OCI-LY7 (cell line): ENCODE measurements around the gene HHLA2. TPM values are rescaled to one million over a fixed set of nuclear protein-coding genes. Genes with fewer than 3 reads are reported as not detected.

ENCODE experiments used
- BruUV-seq: library from RNA; stranded (reverse); fragments of 400-500 nt; replicated peaks from 2 replicates; lab custom pipeline; 2021; lab: Mats Ljungman, UMichigan
- CTCF ChIA-PET: fragments of 300-600 bp; sonication (Branson Sonifier 250); formaldehyde crosslinking; loops from one replicate; lab custom pipeline; 2022; ENCODE audit warnings: antibody characterized with exemption; ENCODE audit not compliant: unreplicated experiment; lab: Charles Lee
- POLR2A ChIA-PET: fragments of 300-600 bp; sonication (Branson Sonifier 250); formaldehyde crosslinking; loops from one replicate; lab custom pipeline; 2022; ENCODE audit warnings: antibody characterized with exemption; lab: Charles Lee
- DNase-seq: peaks from one replicate; pipeline ENCODE4 v3.0.0-alpha.2; 2015; ENCODE audit warnings: low spot score
- H2AFZ ChIP-seq: fragments of 200-600 bp; sonication (generic), shearing (Covaris generic); 2 replicates; pipeline ENCODE4 v1.6.1; 2014; ENCODE audit warnings: mild to moderate bottlenecking, antibody characterized with exemption, low read length, moderate library complexity
- H3K27ac ChIP-seq: fragments of 200-600 bp; sonication (generic); 2 replicates; pipeline ENCODE4 v1.5.1; 2014; ENCODE audit warnings: mixed run types, low read depth, mild to moderate bottlenecking, moderate library complexity, low read length, inconsistent platforms; ENCODE audit not compliant: poor library complexity, severe bottlenecking
- H3K36me3 ChIP-seq: fragments of 200-600 bp; sonication (generic); 2 replicates; pipeline ENCODE4 v1.6.1; 2014; ENCODE audit warnings: mild to moderate bottlenecking, antibody characterized with exemption, low read length, moderate library complexity, mixed read lengths; ENCODE audit not compliant: insufficient read depth
- H3K4me1 ChIP-seq: fragments of 200-600 bp; sonication (generic); 2 replicates; pipeline ENCODE4 v1.5.1; 2014; ENCODE audit warnings: mild to moderate bottlenecking, low read length; ENCODE audit not compliant: insufficient read depth, poor library complexity, severe bottlenecking
- H3K4me2 ChIP-seq: fragments of 200-600 bp; sonication (generic); 2 replicates; pipeline ENCODE4 v1.6.1; 2014; ENCODE audit warnings: mild to moderate bottlenecking, low read length
- H3K4me3 ChIP-seq: fragments of 200-600 bp; sonication (generic); 2 replicates; pipeline ENCODE4 v1.5.1; 2014; ENCODE audit warnings: mild to moderate bottlenecking, low read depth, low read length; ENCODE audit not compliant: poor library complexity, severe bottlenecking
- H3K79me2 ChIP-seq: fragments of 200-600 bp; sonication (generic); 2 replicates; pipeline ENCODE4 v1.6.1; 2016; ENCODE audit warnings: low read depth, mild to moderate bottlenecking, low read length, moderate library complexity, mixed read lengths; ENCODE audit not compliant: insufficient read depth
- H3K9me2 ChIP-seq: fragments of 200-600 bp; sonication (generic); 2 replicates; pipeline ENCODE4 v1.6.1; 2016; ENCODE audit warnings: mild to moderate bottlenecking, low read length, mixed read lengths; ENCODE audit not compliant: insufficient read depth
- H3K9me3 ChIP-seq: fragments of 200-600 bp; sonication (generic); 2 replicates; pipeline ENCODE4 v1.6.1; 2014; ENCODE audit warnings: mild to moderate bottlenecking, mixed run types, low read length, mixed read lengths
- H4K20me1 ChIP-seq: fragments of 200-600 bp; sonication (generic); 2 replicates; pipeline ENCODE4 v1.6.1; 2014; ENCODE audit warnings: mild to moderate bottlenecking, antibody characterized with exemption, low read length, moderate library complexity, mixed read lengths; ENCODE audit not compliant: insufficient read depth
- EZH2phosphoT487 ChIP-seq: fragments of 200-600 bp; sonication (generic); IDR thresholded peaks from 2 replicates; pipeline ENCODE4 v1.6.1; 2018; ENCODE audit warnings: low read depth, borderline replicate concordance, mild to moderate bottlenecking, mixed run types, antibody characterized with exemption, low read length, moderate library complexity, mixed read lengths
- intact Hi-C: fragments of 100-400 bp; cut with micrococcal nuclease; formaldehyde crosslinking; loops from one replicate; pipeline ENCODE4 v1.10.0; 2022; ENCODE audit not compliant: unreplicated experiment
- total RNA-seq, 2 experiments: library from RNA; depleted of rRNA in 1 of 2; stranded (reverse); fragments of >200 nt in 1 of 2; shearing (Covaris generic) in 1 of 2; gene quantifications; 2 replicates each; pipeline ENCODE4 v1.2.3, GENCODE V29; 2014 to 2022
- TF ChIP-seq, protein P1 (sequence below): fragments of 200-600 bp; sonication (generic); conservative IDR thresholded peaks from 2 replicates; pipeline ENCODE4 v1.5.1; 2014; ENCODE audit warnings: mild to moderate bottlenecking, antibody characterized with exemption, low read length, moderate library complexity, mixed read lengths

Gene HHLA2
- total RNA-seq, 2 experiments from 2014 or later: not detected

DNA sequence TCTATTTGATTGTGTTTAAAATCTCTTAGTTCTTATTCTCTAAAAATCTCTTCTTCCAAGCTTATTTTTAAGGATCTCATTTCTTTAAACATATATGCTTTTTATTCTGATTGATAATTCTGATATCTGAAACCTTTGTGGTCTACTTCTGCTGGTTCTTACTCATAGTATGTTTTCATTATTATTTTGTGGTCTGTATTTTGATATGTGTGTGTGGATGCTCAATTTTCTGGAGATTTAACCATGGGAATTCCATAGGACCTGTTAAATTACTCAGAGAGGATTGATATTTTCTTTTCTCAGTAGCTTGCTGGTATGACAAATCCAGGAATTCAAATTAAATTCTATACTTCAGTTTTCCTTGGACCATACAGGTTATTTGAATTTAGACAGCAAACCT, 14.7 kb upstream of the HHLA2 start:
- Histone ChIP-seq H4K20me1 (no peaks in the 10 kb centered on the region), H2AFZ (no peak overlapping the region), H3K79me2 (no peaks in the 10 kb centered on the region), H3K4me1 (no peaks in the 10 kb centered on the region), H3K9me3 (no peaks in the 10 kb centered on the region), H3K36me3 (no peaks in the 10 kb centered on the region), H3K27ac (no peak overlapping the region), H3K4me2 (no peak overlapping the region), H3K4me3 (no peak overlapping the region), H3K9me2 (no peaks in the 10 kb centered on the region)
- DNase-seq: no peak
- POLR2A ChIA-PET: interaction anchor here (0.6 kb wide), 2 partner anchors 321 to 408 kb away, joined by 3 to 4 read pairs; no protein-coding TSS in a partner anchor
- TF ChIP-seq, protein P1, sequence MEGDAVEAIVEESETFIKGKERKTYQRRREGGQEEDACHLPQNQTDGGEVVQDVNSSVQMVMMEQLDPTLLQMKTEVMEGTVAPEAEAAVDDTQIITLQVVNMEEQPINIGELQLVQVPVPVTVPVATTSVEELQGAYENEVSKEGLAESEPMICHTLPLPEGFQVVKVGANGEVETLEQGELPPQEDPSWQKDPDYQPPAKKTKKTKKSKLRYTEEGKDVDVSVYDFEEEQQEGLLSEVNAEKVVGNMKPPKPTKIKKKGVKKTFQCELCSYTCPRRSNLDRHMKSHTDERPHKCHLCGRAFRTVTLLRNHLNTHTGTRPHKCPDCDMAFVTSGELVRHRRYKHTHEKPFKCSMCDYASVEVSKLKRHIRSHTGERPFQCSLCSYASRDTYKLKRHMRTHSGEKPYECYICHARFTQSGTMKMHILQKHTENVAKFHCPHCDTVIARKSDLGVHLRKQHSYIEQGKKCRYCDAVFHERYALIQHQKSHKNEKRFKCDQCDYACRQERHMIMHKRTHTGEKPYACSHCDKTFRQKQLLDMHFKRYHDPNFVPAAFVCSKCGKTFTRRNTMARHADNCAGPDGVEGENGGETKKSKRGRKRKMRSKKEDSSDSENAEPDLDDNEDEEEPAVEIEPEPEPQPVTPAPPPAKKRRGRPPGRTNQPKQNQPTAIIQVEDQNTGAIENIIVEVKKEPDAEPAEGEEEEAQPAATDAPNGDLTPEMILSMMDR: no peak
- no peak for TF ChIP-seq EZH2phosphoT487
- BruUV-seq: no TSS peak
- intact Hi-C loops: no loop called here
- CTCF ChIA-PET: no interaction called here

DNA sequence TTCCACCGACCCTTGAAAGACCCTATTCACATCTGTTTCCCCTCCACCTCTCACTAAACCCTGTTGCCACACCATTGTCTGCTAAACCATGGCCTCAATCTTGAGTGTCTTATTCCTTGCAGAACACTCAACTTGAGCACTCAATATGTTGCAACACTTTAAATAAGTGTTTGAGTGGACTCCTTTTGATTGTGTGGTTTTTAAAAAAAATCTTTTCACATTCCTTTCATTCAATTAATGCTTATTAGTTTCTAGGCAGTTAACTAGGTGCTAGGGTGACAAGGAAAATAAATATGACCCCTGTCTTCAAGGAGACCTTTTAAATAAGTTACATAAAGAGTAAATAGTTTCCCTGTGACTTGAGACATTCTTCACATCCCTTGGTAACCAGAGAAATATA, 13.3 kb upstream of the HHLA2 start:
- H3K4me3 ChIP-seq: no peak overlapping the region
- CTCF ChIA-PET: no interaction called here

DNA sequence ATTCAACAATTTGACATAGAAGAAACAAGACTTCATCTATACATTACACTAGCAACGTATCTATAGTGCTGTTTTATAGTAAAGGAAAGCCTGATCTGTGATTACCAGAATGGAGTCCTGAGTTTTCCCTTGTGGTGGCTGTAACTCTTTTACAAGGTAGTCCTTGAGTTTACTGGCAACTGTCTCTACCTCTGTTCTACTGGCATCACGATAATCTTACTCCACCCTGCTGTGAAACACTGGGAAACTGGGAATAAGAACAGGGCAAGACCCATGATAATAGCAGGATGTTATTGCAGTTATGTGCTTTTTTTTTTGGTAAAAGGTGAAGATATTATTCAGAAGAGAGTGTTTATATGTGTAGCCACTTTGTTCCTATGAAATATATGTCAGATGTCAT, 12.4 kb upstream of the HHLA2 start:
- POLR2A ChIA-PET: no interaction called here
- BruUV-seq: no TSS peak
- H3K27ac ChIP-seq: no peak overlapping the region
- H3K4me3 ChIP-seq: no peak overlapping the region
- no peaks in the 10 kb centered on the region for H3K9me3 ChIP-seq
- H3K4me1 ChIP-seq: no peaks in the 10 kb centered on the region
- H3K9me2 ChIP-seq: no peaks in the 10 kb centered on the region
- no peaks in the 10 kb centered on the region for H4K20me1 ChIP-seq
- no peak for TF ChIP-seq EZH2phosphoT487
- TF ChIP-seq, protein P1: no peak
- no peak for DNase-seq
- intact Hi-C loops: no loop called here
- no peak overlapping the region for H2AFZ ChIP-seq
- H3K79me2 ChIP-seq: no peaks in the 10 kb centered on the region
- no peak overlapping the region for H3K4me2 ChIP-seq
- CTCF ChIA-PET: no interaction called here
- H3K36me3 ChIP-seq: no peaks in the 10 kb centered on the region

More for the DNA sequence above, 13.3 kb upstream of the HHLA2 start:
- H3K4me1 ChIP-seq: no peaks in the 10 kb centered on the region
- BruUV-seq: no TSS peak
- TF ChIP-seq, protein P1: no peak
- TF ChIP-seq EZH2phosphoT487: no peak
- H3K9me3 ChIP-seq: no peaks in the 10 kb centered on the region
- H3K9me2 ChIP-seq: no peaks in the 10 kb centered on the region
- H3K27ac ChIP-seq: no peak overlapping the region
- H3K4me2 ChIP-seq: no peak overlapping the region
- no peak overlapping the region for H2AFZ ChIP-seq
- POLR2A ChIA-PET: no interaction called here
- no peaks in the 10 kb centered on the region for H3K36me3 ChIP-seq
- no peaks in the 10 kb centered on the region for H4K20me1 ChIP-seq
- no peaks in the 10 kb centered on the region for H3K79me2 ChIP-seq
- intact Hi-C loops: no loop called here
- DNase-seq: no peak
